WTC11 (cell line): ENCODE measurements around the gene EXOC6.

ENCODE experiments used
- ATF3 ChIP-seq: sonication (generic); formaldehyde crosslinking; conservative IDR thresholded peaks from 2 replicates; pipeline ENCODE4 v1.8.1; 2022; ENCODE audit warnings: mild to moderate bottlenecking, missing genetic modification reagents
- CREB1 ChIP-seq: sonication (generic); formaldehyde crosslinking; IDR thresholded peaks from 2 replicates; pipeline ENCODE4 v1.8.0; 2023; ENCODE audit warnings: mild to moderate bottlenecking, missing genetic modification reagents
- CTCF ChIP-seq: fragments of 200-600 bp; IDR thresholded peaks from 2 replicates; pipeline ENCODE4 v1.8.0; 2022; ENCODE audit warnings: antibody characterized with exemption
- FOXJ3 ChIP-seq: sonication (generic); formaldehyde crosslinking; IDR thresholded peaks from 2 replicates; pipeline ENCODE4 v1.9.0; 2021; ENCODE audit warnings: missing genetic modification reagents, mild to moderate bottlenecking, borderline replicate concordance
- FOXK1 ChIP-seq: sonication (generic); formaldehyde crosslinking; IDR thresholded peaks from 2 replicates; pipeline ENCODE4 v1.8.0; 2022; ENCODE audit warnings: mild to moderate bottlenecking, moderate library complexity, missing genetic modification reagents
- HMGXB4 ChIP-seq: sonication (generic); formaldehyde crosslinking; IDR thresholded peaks from 2 replicates; pipeline ENCODE4 v1.8.1; 2023; ENCODE audit warnings: mild to moderate bottlenecking, moderate library complexity, missing genetic modification reagents
- JAZF1 ChIP-seq: fragments of 250-450 bp; sonication (Bioruptor Pico); IDR thresholded peaks from 2 replicates; pipeline ENCODE4 v1.9.0; 2021; ENCODE audit warnings: moderate library complexity, mild to moderate bottlenecking, inconsistent platforms
- SOX15 ChIP-seq: fragments of 250-450 bp; sonication (Bioruptor Pico); IDR thresholded peaks from 2 replicates; pipeline ENCODE4 v1.9.0; 2021; ENCODE audit warnings: mild to moderate bottlenecking
- TF ChIP-seq, protein P1 (sequence below): sonication (generic); formaldehyde crosslinking; IDR thresholded peaks from 2 replicates; pipeline ENCODE4 v1.8.0; 2022; ENCODE audit warnings: mild to moderate bottlenecking, missing genetic modification reagents
- TF ChIP-seq, protein P2 (sequence below): sonication (generic); formaldehyde crosslinking; IDR thresholded peaks from 2 replicates; pipeline ENCODE4 v1.8.1; 2022; ENCODE audit warnings: low read depth, missing genetic modification reagents, borderline replicate concordance

DNA sequence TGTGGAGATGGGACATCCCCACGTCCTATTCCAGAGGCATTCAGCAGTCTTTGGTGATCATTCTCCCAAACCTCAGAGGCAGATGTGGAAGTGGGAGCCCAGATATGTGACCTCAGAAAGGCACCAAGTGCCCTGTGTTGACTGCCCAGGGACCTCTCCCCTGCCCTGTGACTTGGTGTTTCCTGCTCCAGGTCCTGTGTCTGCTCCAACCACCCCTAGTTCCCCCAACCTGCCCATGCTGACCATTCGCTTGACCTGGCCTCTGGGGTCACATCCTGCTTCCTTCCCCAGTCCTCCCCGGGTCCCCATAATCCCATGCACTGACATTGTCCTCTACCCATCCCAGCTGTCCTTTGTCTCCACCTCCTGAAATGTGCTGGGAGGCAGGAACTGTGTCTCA lies 233.0 kb downstream of the EXOC6 start:
- no peak for TF ChIP-seq SOX15 (CRISPR knock-in tag)
- no peak for TF ChIP-seq CTCF
- TF ChIP-seq, protein P1, sequence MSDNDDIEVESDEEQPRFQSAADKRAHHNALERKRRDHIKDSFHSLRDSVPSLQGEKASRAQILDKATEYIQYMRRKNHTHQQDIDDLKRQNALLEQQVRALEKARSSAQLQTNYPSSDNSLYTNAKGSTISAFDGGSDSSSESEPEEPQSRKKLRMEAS (CRISPR knock-in tag) = no peak
- TF ChIP-seq ATF3 = no peak
- no peak for TF ChIP-seq JAZF1
- TF ChIP-seq FOXK1 = no peak
- TF ChIP-seq, protein P2, sequence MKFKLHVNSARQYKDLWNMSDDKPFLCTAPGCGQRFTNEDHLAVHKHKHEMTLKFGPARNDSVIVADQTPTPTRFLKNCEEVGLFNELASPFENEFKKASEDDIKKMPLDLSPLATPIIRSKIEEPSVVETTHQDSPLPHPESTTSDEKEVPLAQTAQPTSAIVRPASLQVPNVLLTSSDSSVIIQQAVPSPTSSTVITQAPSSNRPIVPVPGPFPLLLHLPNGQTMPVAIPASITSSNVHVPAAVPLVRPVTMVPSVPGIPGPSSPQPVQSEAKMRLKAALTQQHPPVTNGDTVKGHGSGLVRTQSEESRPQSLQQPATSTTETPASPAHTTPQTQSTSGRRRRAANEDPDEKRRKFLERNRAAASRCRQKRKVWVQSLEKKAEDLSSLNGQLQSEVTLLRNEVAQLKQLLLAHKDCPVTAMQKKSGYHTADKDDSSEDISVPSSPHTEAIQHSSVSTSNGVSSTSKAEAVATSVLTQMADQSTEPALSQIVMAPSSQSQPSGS (CRISPR knock-in tag) = no peak
- TF ChIP-seq HMGXB4 (CRISPR knock-in tag) = no peak
- no peak for TF ChIP-seq CREB1 (CRISPR knock-in tag)
- TF ChIP-seq FOXJ3 (CRISPR knock-in tag) = no peak
